K562 treated with DMSO at 1 percent for 4 hours (cell line): ENCODE measurements around the gene ASPG. TPM values are rescaled to one million over a fixed set of nuclear protein-coding genes. Genes with fewer than 3 reads are reported as not detected.

Experiments used
- total RNA-seq: library from RNA; unstranded; fragments of 300-600 nt; gene quantifications from 2 replicates; pipeline ENCODE4 v1.2.3, GENCODE V29; 2022; ENCODE audit not compliant: insufficient read depth

Gene ASPG
- total RNA-seq = not detected in 2 replicates

GRCh38 chr14:104085032-104085888, at the start of gene ASPG:
Gene ASPG (plus strand): TSS chr14:104085700. CDS start chr14:104085771, 71 bp downstream.

GRCh38 chr14:104138098-104138717, 52.7 kb downstream of the ASPG start, which contains the start of gene KIF26A:
Gene KIF26A (plus strand): TSS chr14:104138587. CDS start chr14:104138723, 136 bp downstream.

Other genes with a start within 250 kb of the ASPG start
- gene PPP1R13B, start 238.1 kb upstream of the ASPG start, total RNA-seq = 1.7 and 3.6 TPM in 2 replicates
- gene TDRD9, start 157.2 kb upstream of the ASPG start, total RNA-seq = not detected in 2 replicates
- gene RD3L, start 143.2 kb upstream of the ASPG start, total RNA-seq = not detected in 2 replicates
- gene KIF26A, start 52.9 kb downstream of the ASPG start, total RNA-seq = not detected in 2 replicates